ENCODE results near the gene PRKG1. TPM values are rescaled to one million over a fixed set of nuclear protein-coding genes. Genes with fewer than 3 reads are reported as not detected.
"Not testable (repeated sequence)": the region's sequence is repeated elsewhere in the genome, so short reads cannot be mapped to it uniquely, and the experiment has no call there.

Gene PRKG1
- polyA plus RNA-seq, 3 donors = 11.9 to 16.4 (median 13.7) TPM

DNA sequence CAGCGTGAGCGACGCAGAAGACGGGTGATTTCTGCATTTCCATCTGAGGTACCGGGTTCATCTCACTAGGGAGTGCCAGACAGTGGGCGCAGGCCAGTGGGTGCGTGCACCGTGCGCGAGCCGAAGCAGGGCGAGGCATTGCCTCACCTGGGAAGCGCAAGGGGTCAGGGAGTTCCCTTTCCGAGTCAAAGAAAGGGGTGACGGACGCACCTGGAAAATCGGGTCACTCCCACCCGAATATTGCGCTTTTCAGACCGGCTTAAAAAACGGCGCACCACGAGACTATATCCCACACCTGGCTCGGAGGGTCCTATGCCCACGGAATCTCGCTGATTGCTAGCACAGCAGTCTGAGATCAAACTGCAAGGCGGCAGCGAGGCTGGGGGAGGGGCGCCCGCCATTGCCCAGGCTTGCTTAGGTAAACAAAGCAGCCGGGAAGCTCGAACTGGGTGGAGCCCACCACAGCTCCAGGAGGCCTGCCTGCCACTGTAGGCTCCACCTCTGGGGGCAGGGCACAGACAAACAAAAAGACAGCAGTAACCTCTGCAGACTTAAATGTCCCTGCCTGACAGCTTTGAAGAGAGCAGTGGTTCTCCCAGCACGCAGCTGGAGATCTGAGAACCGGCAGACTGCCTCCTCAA, 1159.2 kb downstream of the PRKG1 start:
- DNase-seq (ENCODE audit: extremely low read depth in 1 of 11, low read depth in 9 of 11, low spot score in 4 of 11) = not testable (repeated sequence)

DNA sequence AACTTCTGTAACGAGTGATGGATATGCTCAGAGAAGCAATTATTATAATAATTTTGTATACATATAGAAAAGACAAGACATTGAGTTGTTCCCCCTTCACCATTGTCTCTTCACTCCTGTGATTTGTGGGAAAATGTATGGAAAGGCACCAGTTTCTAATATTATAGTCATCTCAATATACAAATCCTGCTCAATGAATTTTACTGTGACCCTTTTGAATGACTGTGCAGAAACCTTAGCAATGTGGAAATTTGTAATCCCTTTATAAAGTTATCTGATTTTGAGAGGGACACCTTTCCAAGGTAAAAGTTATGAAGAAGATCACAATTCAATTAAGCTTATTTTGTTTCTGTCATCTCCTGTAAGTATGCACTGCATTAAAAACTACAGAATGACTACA, 1165.5 kb downstream of the PRKG1 start:
- DNase-seq (ENCODE audit: extremely low read depth in 1 of 11, low read depth in 9 of 11, low spot score in 4 of 11) = no peak

DNA sequence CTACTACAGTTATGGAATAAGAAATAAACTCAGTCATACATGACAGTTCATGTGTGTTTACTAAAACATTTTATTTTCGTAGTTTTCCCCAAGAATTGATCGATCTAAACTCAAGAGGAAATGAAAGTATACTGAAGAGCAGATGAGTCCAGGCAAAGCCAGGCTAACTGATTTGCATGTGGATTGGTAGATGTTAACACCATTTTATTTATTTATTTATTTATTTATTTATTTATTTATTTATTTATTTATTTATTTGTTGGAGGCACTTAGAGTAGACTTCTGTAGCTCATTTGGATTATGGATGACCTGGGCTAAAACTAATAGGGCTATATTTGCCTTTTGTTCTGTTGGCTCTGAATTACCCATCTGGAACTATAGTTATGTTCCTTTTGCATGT, 1171.3 kb downstream of the PRKG1 start:
- no peak for DNase-seq (ENCODE audit: extremely low read depth in 1 of 11, low read depth in 9 of 11, low spot score in 4 of 11)

GRCh38 chr10:52247929-52248328, 1173.6 kb downstream of the PRKG1 start:
- DNase-seq (ENCODE audit: extremely low read depth in 1 of 11, low read depth in 9 of 11, low spot score in 4 of 11) = not testable (repeated sequence)

DNA sequence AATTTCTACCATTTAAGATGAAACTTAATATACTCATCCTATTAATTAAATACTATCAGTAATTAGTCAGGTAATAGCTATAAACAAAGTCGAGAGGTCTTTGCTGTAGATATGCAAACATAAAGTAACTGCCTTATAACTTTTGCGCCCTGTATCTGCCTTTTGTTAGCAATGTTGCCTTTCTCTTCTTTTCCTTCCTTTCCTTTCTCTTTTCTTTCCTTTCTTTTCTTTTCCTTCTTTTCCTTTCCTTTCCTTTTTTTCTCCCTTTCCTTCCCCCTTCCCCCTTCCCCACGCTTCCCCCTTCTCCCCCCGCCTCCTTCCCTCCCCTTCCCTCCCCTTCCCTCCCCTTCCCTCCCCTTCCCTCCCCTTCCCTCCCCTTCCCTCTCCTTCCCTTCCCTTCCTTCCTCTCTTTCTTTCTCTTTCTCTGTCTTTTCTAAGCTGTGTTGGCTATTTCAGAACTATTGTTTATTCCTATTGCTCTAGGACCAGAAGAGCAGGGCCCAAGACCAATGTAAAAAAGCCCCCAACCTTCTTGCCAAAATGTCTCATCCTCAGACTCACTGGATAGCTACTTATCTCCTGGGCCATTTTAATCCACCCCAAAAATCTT, 1174.5 kb downstream of the PRKG1 start:
- no peak for DNase-seq (ENCODE audit: extremely low read depth in 1 of 11, low read depth in 9 of 11, low spot score in 4 of 11)

GRCh38 chr10:52249850-52250395, 1175.6 kb downstream of the PRKG1 start:
- no peak for DNase-seq (ENCODE audit: extremely low read depth in 1 of 11, low read depth in 9 of 11, low spot score in 4 of 11)

DNA sequence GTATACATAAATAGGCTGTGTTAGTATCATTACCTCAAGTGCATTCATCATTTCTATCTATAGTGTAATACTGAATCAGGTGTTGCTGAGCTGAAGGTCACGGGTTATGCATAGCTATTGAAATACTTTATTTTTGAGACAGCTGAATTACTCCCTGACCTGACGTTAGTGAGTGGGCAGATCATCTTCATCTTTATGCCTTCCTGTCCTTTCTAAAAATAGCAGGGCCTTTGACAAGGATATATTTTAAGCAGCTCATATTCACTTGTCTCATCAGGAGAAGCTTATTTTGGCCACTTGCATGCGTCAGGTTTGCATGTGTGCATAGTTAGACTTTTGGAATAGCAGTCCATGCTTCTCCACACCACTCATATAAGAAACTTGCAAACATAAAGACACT, 1176.2 kb downstream of the PRKG1 start:
- no peak for DNase-seq (ENCODE audit: extremely low read depth in 1 of 11, low read depth in 9 of 11, low spot score in 4 of 11)

DNA sequence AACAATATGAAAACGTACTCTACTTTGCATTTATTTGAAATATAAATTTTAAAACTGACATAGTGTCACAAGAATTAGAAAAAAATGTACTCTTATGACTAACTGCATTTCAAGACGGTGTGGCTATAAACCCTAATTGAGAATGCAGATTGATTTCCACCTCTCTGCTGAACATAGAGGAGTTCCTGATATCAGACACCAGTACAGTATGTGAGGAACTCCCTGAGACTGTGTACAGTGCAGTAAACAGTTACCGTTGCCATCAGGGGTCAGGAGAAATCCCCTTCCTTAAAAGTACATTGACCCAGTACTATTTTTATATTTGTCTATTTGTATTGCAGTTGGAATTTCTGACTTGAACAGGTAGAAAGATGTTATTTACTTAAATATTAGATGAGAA, 1178.0 kb downstream of the PRKG1 start:
- DNase-seq (ENCODE audit: extremely low read depth in 1 of 11, low read depth in 9 of 11, low spot score in 4 of 11) = no peak

- DNase-seq (ENCODE audit: extremely low read depth in 1 of 11, low read depth in 9 of 11, low spot score in 4 of 11) = no peak
These were observed 1182.8 kb downstream of the PRKG1 start for GRCh38 chr10:52256832-52257691.

GRCh38 chr10:52257692-52258075, 1183.4 kb downstream of the PRKG1 start:
- DNase-seq (ENCODE audit: extremely low read depth in 1 of 11, low read depth in 9 of 11, low spot score in 4 of 11) = no peak

- no peak for DNase-seq (ENCODE audit: extremely low read depth in 1 of 11, low read depth in 9 of 11, low spot score in 4 of 11)
These were observed 1184.6 kb downstream of the PRKG1 start for GRCh38 chr10:52258799-52259425.

- DNase-seq (ENCODE audit: extremely low read depth in 1 of 11, low read depth in 9 of 11, low spot score in 4 of 11) = no peak
These were observed 1185.1 kb downstream of the PRKG1 start for GRCh38 chr10:52259426-52259812.

DNA sequence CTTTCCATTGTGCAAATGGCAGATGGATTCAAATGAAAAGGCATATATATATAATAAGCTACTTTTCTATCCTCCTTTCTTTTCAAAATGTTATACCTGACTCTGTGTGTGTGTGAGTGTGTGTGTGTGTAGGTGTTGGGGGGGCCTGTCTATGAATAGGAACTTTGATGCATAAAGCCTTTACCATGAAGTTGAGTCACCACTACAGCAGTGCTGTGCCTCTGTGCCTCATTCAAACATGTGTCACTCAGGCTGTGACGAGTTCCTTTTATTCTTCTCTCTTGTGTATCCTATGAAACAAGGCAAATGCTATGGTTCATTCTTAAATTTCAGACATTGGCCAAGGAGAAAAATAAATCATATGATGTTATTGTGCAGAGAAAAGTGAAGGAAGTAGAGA, 1187.1 kb downstream of the PRKG1 start:
- no peak for DNase-seq (ENCODE audit: extremely low read depth in 1 of 11, low read depth in 9 of 11, low spot score in 4 of 11)

DNA sequence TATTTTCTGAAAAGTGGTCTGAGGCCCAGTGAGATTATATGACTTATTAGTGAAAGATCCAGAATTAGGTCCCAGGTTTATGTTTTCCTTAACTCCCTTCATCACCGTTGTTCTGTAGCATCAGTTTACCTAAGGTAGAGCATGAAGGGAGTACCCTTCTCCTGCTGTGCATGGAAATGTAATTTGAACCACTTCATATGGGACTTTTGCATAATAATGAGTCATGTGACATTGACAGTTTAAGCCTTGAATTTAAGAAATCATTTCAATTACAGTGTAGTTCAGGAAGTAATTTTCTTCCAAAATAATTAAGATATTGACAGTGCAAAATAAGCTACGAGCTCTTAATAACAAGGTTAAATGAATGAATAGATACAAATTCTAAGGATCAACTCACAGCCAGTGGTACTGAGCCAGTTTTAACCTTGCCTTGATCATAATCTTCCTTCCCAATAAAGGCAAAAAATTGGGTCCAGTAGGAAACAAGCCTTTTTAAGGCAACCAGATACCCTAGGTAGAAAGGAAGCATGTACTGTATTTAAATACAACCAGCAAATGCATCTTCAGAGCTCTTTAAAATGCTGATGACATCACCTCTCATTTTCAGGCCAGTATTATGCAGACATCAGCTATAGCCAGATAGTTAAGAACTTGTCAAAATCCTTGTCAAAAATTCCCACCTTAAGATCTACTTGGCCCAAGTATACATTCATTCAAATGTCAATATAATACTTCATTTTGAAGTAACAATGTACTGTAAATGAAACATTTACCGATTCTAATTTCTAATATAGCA, 1191.0 kb downstream of the PRKG1 start:
- no peak for DNase-seq (ENCODE audit: extremely low read depth in 1 of 11, low read depth in 9 of 11, low spot score in 4 of 11)

- no peak for DNase-seq (ENCODE audit: extremely low read depth in 1 of 11, low read depth in 9 of 11, low spot score in 4 of 11)
These were observed 1192.6 kb downstream of the PRKG1 start for GRCh38 chr10:52266858-52267257.

DNA sequence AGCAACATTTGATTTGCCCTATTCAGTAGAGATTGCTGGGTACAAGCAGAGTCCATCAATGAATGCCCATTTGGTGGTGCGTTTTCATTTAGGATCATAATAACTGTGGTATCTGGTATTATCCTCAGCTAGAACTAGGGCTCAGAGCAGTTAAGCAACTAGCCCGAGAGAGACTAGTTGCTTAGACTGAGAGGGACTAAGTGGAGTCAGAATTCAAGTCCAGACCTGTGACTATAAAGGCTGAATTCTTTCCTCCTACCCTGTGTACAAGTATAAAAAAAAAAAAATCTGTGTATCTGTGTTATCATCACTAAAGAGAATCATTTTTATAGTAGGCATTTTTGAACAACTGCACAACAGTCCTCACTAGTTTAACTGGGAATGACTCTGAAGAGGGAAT, 1194.5 kb downstream of the PRKG1 start:
- DNase-seq (ENCODE audit: extremely low read depth in 1 of 11, low read depth in 9 of 11, low spot score in 4 of 11) = no peak

GRCh38 chr10:52269233-52269632, 1194.9 kb downstream of the PRKG1 start:
- DNase-seq (ENCODE audit: extremely low read depth in 1 of 11, low read depth in 9 of 11, low spot score in 4 of 11) = no peak

GRCh38 chr10:52276163-52276562, 1201.9 kb downstream of the PRKG1 start:
- no peak for DNase-seq (ENCODE audit: extremely low read depth in 1 of 11, low read depth in 9 of 11, low spot score in 4 of 11)

- no peak for DNase-seq (ENCODE audit: extremely low read depth in 1 of 11, low read depth in 9 of 11, low spot score in 4 of 11)
These were observed 1202.7 kb downstream of the PRKG1 start for GRCh38 chr10:52276986-52277385.

All from renal cortex interstitium (tissue), 11 donors.